ENCODE data around the gene EXT2.

DNA sequence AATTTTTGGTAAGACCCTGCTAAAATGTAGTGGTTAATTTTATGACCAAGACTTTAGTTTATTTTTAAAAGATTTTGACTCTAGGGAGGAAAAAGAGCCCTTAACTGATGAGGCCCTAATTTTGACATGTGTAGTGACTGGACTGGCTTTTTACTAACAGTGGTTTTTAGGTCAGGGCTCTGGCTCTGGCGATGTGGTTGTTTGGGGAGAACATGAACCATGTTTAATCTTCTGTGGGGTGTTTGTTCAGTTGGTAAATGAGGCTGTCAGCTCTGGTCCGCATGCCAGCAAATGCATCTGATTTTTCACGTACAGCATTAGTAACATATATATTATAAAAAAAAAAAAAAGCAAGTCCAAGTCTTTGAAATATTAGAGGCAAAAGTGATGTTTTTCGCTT, 104.3 kb downstream of the EXT2 start:
- TF ChIP-seq, protein P1, sequence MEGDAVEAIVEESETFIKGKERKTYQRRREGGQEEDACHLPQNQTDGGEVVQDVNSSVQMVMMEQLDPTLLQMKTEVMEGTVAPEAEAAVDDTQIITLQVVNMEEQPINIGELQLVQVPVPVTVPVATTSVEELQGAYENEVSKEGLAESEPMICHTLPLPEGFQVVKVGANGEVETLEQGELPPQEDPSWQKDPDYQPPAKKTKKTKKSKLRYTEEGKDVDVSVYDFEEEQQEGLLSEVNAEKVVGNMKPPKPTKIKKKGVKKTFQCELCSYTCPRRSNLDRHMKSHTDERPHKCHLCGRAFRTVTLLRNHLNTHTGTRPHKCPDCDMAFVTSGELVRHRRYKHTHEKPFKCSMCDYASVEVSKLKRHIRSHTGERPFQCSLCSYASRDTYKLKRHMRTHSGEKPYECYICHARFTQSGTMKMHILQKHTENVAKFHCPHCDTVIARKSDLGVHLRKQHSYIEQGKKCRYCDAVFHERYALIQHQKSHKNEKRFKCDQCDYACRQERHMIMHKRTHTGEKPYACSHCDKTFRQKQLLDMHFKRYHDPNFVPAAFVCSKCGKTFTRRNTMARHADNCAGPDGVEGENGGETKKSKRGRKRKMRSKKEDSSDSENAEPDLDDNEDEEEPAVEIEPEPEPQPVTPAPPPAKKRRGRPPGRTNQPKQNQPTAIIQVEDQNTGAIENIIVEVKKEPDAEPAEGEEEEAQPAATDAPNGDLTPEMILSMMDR (IDR thresholded peaks at IDR 0.05): no peak
- no peak for TF ChIP-seq POLR2AphosphoS5 (IDR thresholded peaks at IDR 0.05; ENCODE audit: insufficient read depth in 1 of 2, low read depth in 1 of 2)
